Ovary (tissue), 3 donors: ENCODE data around the gene RABAC1.

Experiments
- EP300 ChIP-seq: sonication (generic); formaldehyde crosslinking; IDR thresholded peaks from one replicate; pipeline ENCODE4 v1.6.1; 2017; ENCODE audit warnings: antibody characterized with exemption
- POLR2A ChIP-seq: fragments of 450-650 bp; IDR thresholded peaks from one replicate; pipeline ENCODE4 v1.6.1; 2017; ENCODE audit warnings: antibody characterized with exemption, mild to moderate bottlenecking, moderate library complexity
- TF ChIP-seq, protein P1 (sequence below), 3 donors: fragments of 450-650 bp in 2 of 3; fragments of 200-600 bp in 1 of 3; IDR thresholded peaks; one replicate each; pipeline versions ENCODE4 v1.5.1 to v1.8.0; 2016 to 2022; ENCODE audit warnings: antibody characterized with exemption in 3 of 3, mild to moderate bottlenecking in 1 of 3
- donor health status: DM: no; HTN: no; CAD: no.

DNA sequence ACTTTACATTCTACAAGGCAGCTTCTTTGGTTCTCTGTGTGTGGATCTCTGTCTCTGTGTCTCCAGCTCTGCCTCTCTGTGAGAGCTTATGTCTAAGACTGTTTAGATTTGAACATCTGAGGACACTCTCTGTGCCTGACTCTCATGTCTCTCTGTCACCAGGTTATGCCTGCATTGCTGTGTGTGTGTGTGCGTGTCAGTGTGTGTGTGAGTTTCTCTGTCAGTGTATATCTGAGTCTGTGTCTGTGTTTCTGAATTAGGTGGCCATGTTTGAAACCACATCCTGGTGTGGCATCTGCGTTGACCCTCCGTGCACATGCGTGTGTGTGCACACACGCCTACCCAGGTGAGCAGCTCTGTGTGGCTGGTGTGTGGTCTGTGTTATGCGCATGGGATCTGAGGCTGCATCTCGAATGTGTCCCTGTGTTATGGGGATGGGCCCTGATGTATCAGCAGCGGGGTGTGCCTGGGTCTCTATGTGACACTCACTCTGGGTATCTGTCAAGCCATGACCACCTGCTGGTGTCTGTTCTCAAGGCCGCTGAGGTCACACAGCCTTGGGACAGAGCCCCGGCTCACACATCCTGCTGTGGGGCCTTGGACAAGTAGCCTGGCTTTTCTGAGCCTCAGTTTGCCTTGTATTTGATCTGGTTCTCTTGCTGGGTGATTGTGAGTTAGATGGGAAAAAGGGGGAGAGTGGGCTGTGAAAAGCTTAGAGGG lies 28.2 kb upstream of the RABAC1 start:
- TF ChIP-seq EP300 = no peak
- TF ChIP-seq POLR2A = no peak
- TF ChIP-seq, protein P1, sequence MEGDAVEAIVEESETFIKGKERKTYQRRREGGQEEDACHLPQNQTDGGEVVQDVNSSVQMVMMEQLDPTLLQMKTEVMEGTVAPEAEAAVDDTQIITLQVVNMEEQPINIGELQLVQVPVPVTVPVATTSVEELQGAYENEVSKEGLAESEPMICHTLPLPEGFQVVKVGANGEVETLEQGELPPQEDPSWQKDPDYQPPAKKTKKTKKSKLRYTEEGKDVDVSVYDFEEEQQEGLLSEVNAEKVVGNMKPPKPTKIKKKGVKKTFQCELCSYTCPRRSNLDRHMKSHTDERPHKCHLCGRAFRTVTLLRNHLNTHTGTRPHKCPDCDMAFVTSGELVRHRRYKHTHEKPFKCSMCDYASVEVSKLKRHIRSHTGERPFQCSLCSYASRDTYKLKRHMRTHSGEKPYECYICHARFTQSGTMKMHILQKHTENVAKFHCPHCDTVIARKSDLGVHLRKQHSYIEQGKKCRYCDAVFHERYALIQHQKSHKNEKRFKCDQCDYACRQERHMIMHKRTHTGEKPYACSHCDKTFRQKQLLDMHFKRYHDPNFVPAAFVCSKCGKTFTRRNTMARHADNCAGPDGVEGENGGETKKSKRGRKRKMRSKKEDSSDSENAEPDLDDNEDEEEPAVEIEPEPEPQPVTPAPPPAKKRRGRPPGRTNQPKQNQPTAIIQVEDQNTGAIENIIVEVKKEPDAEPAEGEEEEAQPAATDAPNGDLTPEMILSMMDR (IDR thresholded peaks at IDR 0.05) = no peak
